GM23338 (cell line): ENCODE data around the gene MFSD11. TPM values are rescaled to one million over a fixed set of nuclear protein-coding genes. Genes with fewer than 3 reads are reported as not detected.

Experiments used
- ATAC-seq: fragments of 200-7000 bp; cut with Tn5 transposase; 3 replicates; pipeline ENCODE4 v1.9.1; 2020
- DNase-seq: peaks from one replicate; pipeline ENCODE4 v3.0.0-alpha.2; 2015; ENCODE audit warnings: low spot score
- H2AFZ ChIP-seq: fragments of 200-600 bp; sonication (generic); 2 replicates; pipeline ENCODE4 v1.8.0; 2016; ENCODE audit warnings: antibody characterized with exemption, mild to moderate bottlenecking, moderate library complexity
- H3F3A ChIP-seq: fragments of 200-600 bp; sonication (generic); replicated peaks from 2 replicates; pipeline ENCODE4 v1.8.0; 2017; ENCODE audit warnings: antibody characterized with exemption, mixed run types, low read depth
- H3K27ac ChIP-seq: fragments of 200-600 bp; sonication (generic); 2 replicates; pipeline ENCODE4 v1.6.1; 2016; ENCODE audit warnings: low read depth
- H3K27me3 ChIP-seq: fragments of 200-600 bp; sonication (generic); 2 replicates; pipeline ENCODE4 v1.8.0; 2016; ENCODE audit warnings: mild to moderate bottlenecking, mixed run types, moderate library complexity; ENCODE audit not compliant: insufficient read depth
- H3K36me3 ChIP-seq: fragments of 200-600 bp; sonication (generic); 2 replicates; pipeline ENCODE4 v1.8.0; 2016; ENCODE audit warnings: mild to moderate bottlenecking; ENCODE audit not compliant: insufficient read depth
- H3K4me1 ChIP-seq: fragments of 200-600 bp; sonication (generic); 2 replicates; pipeline ENCODE4 v1.8.0; 2016; ENCODE audit warnings: mild to moderate bottlenecking, moderate library complexity; ENCODE audit not compliant: insufficient read depth
- H3K4me2 ChIP-seq: fragments of 200-600 bp; sonication (generic); 2 replicates; pipeline ENCODE4 v1.7.1; 2017; ENCODE audit warnings: mixed run types
- H3K4me3 ChIP-seq: fragments of 200-600 bp; sonication (generic); 2 replicates; pipeline ENCODE4 v1.6.1; 2016; ENCODE audit warnings: mixed run types
- H3K79me2 ChIP-seq: fragments of 200-600 bp; sonication (generic); replicated peaks from 2 replicates; pipeline ENCODE4 v1.8.0; 2017; ENCODE audit warnings: mild to moderate bottlenecking; ENCODE audit not compliant: insufficient read depth
- H3K9me2 ChIP-seq: fragments of 200-600 bp; sonication (generic); 2 replicates; pipeline ENCODE4 v1.8.0; 2017; ENCODE audit not compliant: insufficient read depth
- H4K20me1 ChIP-seq: fragments of 200-600 bp; sonication (generic); replicated peaks from 2 replicates; pipeline ENCODE4 v1.8.0; 2017; ENCODE audit warnings: mild to moderate bottlenecking; ENCODE audit not compliant: insufficient read depth
- H3K27ac Mint-ChIP-seq: 2 replicates; pipeline ENCODE4 v1.8.0; 2020; ENCODE audit warnings: inconsistent platforms, mild to moderate bottlenecking, moderate library complexity, mixed read lengths
- H3K27me3 Mint-ChIP-seq: 3 replicates; pipeline ENCODE4 v1.8.0; 2022; ENCODE audit warnings: low read depth, mild to moderate bottlenecking, moderate library complexity, mixed read lengths, inconsistent platforms; ENCODE audit not compliant: insufficient read depth, poor library complexity
- H3K36me3 Mint-ChIP-seq: 3 replicates; pipeline ENCODE4 v1.8.0; 2021; ENCODE audit warnings: low read depth, mild to moderate bottlenecking, inconsistent platforms, moderate library complexity, mixed read lengths
- H3K4me1 Mint-ChIP-seq: 3 replicates; pipeline ENCODE4 v1.8.0; 2020; ENCODE audit warnings: mild to moderate bottlenecking, inconsistent platforms, mixed read lengths
- H3K4me3 Mint-ChIP-seq: 3 replicates; pipeline ENCODE4 v1.8.0; 2021; ENCODE audit warnings: moderate library complexity, mild to moderate bottlenecking, inconsistent platforms, mixed read lengths
- H3K9me3 Mint-ChIP-seq: 3 replicates; pipeline ENCODE4 v1.8.0; 2020; ENCODE audit warnings: moderate library complexity, mild to moderate bottlenecking, inconsistent platforms, mixed read lengths
- CREB1 ChIP-seq: fragments of 250-450 bp; sonication (Bioruptor Pico); IDR thresholded peaks from 2 replicates; pipeline ENCODE4 v1.5.0; 2020; ENCODE audit warnings: low read depth, mild to moderate bottlenecking, moderate library complexity
- EZH2 ChIP-seq: fragments of 200-600 bp; sonication (generic); IDR thresholded peaks from one replicate; pipeline ENCODE4 v1.8.0; 2017; ENCODE audit warnings: antibody characterized with exemption, mild to moderate bottlenecking, low read depth; ENCODE audit not compliant: unreplicated experiment
- JUNB ChIP-seq: IDR thresholded peaks from one replicate; pipeline ENCODE4 v1.6.1; 2016; ENCODE audit warnings: antibody characterized with exemption; ENCODE audit not compliant: unreplicated experiment
- NANOG ChIP-seq: IDR thresholded peaks from 2 replicates; pipeline ENCODE4 v1.6.1; 2016; ENCODE audit warnings: antibody characterized with exemption, borderline replicate concordance
- POLR2AphosphoS5 ChIP-seq: IDR thresholded peaks from 2 replicates; pipeline ENCODE4 v1.6.1; 2016; ENCODE audit warnings: antibody characterized with exemption, low read depth
- STAT1 ChIP-seq: IDR thresholded peaks from one replicate; pipeline ENCODE4 v1.6.1; 2016; ENCODE audit warnings: antibody characterized with exemption; ENCODE audit not compliant: unreplicated experiment
- ZNF331 ChIP-seq: fragments of 250-450 bp; sonication (Bioruptor Pico); IDR thresholded peaks from 2 replicates; pipeline ENCODE4 v1.5.0; 2020; ENCODE audit warnings: low read depth, mild to moderate bottlenecking, moderate library complexity
- polyA plus RNA-seq: library from polyadenylated mRNA; unstranded; fragments of >200 nt; fragmentation: Nextera tagmentation; extraction: Ambion mirVana; gene quantifications from 2 replicates; pipeline ENCODE4 v1.2.1, GENCODE V29; 2016
- total RNA-seq: library from RNA; depleted of rRNA; stranded (reverse); fragments of >200 nt; shearing (Covaris generic); gene quantifications from 2 replicates; pipeline ENCODE4 v1.2.3, GENCODE V29; 2014
- TF ChIP-seq, protein P1 (sequence below): IDR thresholded peaks from 2 replicates; pipeline ENCODE4 v1.6.1; 2016; ENCODE audit warnings: antibody characterized with exemption
- TF ChIP-seq, protein P2 (sequence below), 2 experiments: fragments of 200-600 bp in 1 of 2; sonication (generic) in 1 of 2; conservative IDR thresholded peaks; 2 replicates each; pipeline versions ENCODE4 v1.5.1 to v1.6.1; 2016 to 2017; ENCODE audit warnings: antibody characterized with exemption in 2 of 2, low read depth in 2 of 2, mild to moderate bottlenecking in 2 of 2, moderate library complexity in 1 of 2
- TF ChIP-seq, protein P3 (sequence below): IDR thresholded peaks from one replicate; pipeline ENCODE4 v1.6.1; 2018; ENCODE audit warnings: antibody characterized with exemption; ENCODE audit not compliant: unreplicated experiment

The MFSD11 gene
- total and polyA plus RNA-seq, 2 experiments from 2014 or later = 10.2 to 35.3 TPM

DNA sequence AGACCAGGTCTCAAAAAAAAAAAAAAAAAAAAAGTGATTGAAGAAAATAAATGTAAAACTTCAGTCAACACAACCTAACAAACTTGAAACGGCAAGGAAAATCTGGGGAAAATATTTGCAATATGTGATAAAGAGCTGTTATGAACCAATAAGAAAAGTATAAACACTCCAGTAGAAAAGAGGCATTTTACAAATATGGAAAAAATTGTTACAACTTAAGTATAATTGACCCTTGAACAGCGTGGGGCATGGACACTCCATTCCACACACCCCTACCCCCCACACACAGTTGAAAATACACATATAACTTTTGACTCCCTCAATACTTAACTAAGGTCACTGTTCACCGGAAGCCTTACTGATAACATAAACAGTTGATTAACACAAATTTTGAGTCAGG is 20.7 kb downstream of the MFSD11 start:
- Mint-ChIP-seq H3K4me1 (peaks cover 3% of the 10 kb centered on the region; the same call in 2 of the 3 replicates), H3K4me3 (no peak overlapping the region), H3K36me3 (peaks cover 35% of the 10 kb centered on the region), H3K9me3 (no peaks in the 10 kb centered on the region), H3K27ac (no peak overlapping the region), H3K27me3 (no peaks in the 10 kb centered on the region)
- Histone ChIP-seq H3K27ac (no peak overlapping the region), H3K4me3 (no peak overlapping the region), H3K4me1 (peaks cover 11% of the 10 kb centered on the region; the same call in 1 of the 2 replicates), H3K9me2 (no peaks in the 10 kb centered on the region), H4K20me1 (no peaks in the 10 kb centered on the region), H3K79me2 (no peaks in the 10 kb centered on the region), H3K4me2 (no peak overlapping the region), H3K36me3 (no peaks in the 10 kb centered on the region), H3K27me3 (no peaks in the 10 kb centered on the region), H3F3A (no peaks in the 10 kb centered on the region), H2AFZ (no peak overlapping the region)
- no peak for ATAC-seq
- no peak for TF ChIP-seq NANOG
- TF ChIP-seq ZNF331 (CRISPR knock-in tag) = no peak
- TF ChIP-seq POLR2AphosphoS5 = no peak
- TF ChIP-seq, protein P1, sequence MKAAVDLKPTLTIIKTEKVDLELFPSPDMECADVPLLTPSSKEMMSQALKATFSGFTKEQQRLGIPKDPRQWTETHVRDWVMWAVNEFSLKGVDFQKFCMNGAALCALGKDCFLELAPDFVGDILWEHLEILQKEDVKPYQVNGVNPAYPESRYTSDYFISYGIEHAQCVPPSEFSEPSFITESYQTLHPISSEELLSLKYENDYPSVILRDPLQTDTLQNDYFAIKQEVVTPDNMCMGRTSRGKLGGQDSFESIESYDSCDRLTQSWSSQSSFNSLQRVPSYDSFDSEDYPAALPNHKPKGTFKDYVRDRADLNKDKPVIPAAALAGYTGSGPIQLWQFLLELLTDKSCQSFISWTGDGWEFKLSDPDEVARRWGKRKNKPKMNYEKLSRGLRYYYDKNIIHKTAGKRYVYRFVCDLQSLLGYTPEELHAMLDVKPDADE = no peak
- no peak for TF ChIP-seq STAT1
- no peak for TF ChIP-seq CREB1 (CRISPR knock-in tag)
- TF ChIP-seq EZH2 = no peak
- no peak for DNase-seq

DNA sequence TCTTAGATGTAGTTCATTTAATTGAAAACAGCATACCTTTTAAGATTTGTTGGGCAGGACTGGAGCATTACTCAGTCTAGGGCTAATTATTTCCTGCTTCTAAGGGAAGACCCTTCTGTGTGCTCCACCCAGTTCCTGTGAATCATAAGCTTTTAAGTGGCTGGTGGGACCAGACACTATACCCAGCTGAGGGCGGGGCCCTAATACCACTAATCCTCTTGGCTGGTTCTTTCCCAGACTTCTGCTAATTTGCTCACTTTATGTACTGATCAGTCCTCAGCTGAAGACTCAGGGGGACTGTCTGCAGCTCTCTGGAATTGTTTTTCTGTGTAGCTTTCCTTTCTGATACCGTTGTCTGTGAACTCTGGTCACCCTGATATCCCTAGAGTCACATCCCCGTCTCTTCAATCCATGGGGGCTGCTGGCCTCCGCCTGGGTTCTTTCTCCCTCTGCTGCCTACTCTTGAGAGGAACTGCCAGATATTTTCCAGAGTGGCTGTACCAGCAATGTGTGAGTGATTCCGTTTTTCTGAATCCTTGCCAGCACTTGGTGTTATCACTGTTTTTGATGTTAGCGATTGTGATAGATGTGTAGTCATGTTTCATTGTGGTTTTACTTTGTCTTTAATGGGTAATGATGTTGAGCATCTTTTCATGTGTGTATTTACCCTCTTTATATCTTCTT is 35.1 kb downstream of the MFSD11 start:
- Mint-ChIP-seq H3K27ac (no peak overlapping the region), H3K4me1 (no peaks in the 10 kb centered on the region; the same call in 2 of the 3 replicates), H3K27me3 (peaks cover 10% of the 10 kb centered on the region), H3K9me3 (no peaks in the 10 kb centered on the region), H3K36me3 (peaks cover 32% of the 10 kb centered on the region; the same call in 2 of the 3 replicates), H3K4me3 (no peak overlapping the region)
- H3K9me2 ChIP-seq = no peaks in the 10 kb centered on the region
- H4K20me1 ChIP-seq = 0 out of 2 replicates have a peak, but pooled peaks cover 3% of the 10 kb centered on the region
- H3K4me2 ChIP-seq = no peak overlapping the region
- no peaks in the 10 kb centered on the region for H3F3A ChIP-seq
- no peak for ATAC-seq
- H3K27me3 ChIP-seq = no peaks in the 10 kb centered on the region
- H3K79me2 ChIP-seq = no peaks in the 10 kb centered on the region
- DNase-seq = no peak
- H3K4me3 ChIP-seq = no peak overlapping the region
- H3K36me3 ChIP-seq = peaks cover 10% of the 10 kb centered on the region; the same call in 1 of the 2 replicates
- no peak overlapping the region for H2AFZ ChIP-seq
- H3K4me1 ChIP-seq = no peaks in the 10 kb centered on the region
- H3K27ac ChIP-seq = no peak overlapping the region
- TF ChIP-seq NANOG = no peak
- TF ChIP-seq, protein P2, sequence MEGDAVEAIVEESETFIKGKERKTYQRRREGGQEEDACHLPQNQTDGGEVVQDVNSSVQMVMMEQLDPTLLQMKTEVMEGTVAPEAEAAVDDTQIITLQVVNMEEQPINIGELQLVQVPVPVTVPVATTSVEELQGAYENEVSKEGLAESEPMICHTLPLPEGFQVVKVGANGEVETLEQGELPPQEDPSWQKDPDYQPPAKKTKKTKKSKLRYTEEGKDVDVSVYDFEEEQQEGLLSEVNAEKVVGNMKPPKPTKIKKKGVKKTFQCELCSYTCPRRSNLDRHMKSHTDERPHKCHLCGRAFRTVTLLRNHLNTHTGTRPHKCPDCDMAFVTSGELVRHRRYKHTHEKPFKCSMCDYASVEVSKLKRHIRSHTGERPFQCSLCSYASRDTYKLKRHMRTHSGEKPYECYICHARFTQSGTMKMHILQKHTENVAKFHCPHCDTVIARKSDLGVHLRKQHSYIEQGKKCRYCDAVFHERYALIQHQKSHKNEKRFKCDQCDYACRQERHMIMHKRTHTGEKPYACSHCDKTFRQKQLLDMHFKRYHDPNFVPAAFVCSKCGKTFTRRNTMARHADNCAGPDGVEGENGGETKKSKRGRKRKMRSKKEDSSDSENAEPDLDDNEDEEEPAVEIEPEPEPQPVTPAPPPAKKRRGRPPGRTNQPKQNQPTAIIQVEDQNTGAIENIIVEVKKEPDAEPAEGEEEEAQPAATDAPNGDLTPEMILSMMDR (conservative IDR thresholded peaks at IDR 0.05; ENCODE audit: low read depth in 2 of 2) = no peak
- TF ChIP-seq, protein P3, sequence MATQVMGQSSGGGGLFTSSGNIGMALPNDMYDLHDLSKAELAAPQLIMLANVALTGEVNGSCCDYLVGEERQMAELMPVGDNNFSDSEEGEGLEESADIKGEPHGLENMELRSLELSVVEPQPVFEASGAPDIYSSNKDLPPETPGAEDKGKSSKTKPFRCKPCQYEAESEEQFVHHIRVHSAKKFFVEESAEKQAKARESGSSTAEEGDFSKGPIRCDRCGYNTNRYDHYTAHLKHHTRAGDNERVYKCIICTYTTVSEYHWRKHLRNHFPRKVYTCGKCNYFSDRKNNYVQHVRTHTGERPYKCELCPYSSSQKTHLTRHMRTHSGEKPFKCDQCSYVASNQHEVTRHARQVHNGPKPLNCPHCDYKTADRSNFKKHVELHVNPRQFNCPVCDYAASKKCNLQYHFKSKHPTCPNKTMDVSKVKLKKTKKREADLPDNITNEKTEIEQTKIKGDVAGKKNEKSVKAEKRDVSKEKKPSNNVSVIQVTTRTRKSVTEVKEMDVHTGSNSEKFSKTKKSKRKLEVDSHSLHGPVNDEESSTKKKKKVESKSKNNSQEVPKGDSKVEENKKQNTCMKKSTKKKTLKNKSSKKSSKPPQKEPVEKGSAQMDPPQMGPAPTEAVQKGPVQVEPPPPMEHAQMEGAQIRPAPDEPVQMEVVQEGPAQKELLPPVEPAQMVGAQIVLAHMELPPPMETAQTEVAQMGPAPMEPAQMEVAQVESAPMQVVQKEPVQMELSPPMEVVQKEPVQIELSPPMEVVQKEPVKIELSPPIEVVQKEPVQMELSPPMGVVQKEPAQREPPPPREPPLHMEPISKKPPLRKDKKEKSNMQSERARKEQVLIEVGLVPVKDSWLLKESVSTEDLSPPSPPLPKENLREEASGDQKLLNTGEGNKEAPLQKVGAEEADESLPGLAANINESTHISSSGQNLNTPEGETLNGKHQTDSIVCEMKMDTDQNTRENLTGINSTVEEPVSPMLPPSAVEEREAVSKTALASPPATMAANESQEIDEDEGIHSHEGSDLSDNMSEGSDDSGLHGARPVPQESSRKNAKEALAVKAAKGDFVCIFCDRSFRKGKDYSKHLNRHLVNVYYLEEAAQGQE = no peak
- no peak for TF ChIP-seq JUNB
- no peak for TF ChIP-seq POLR2AphosphoS5
- TF ChIP-seq, protein P1 = no peak
- TF ChIP-seq CREB1 (CRISPR knock-in tag) = no peak
- no peak for TF ChIP-seq STAT1
